Keratinocyte (primary cell): ENCODE measurements around the gene TRABD2B. TPM values are rescaled to one million over a fixed set of nuclear protein-coding genes. Genes with fewer than 3 reads are reported as not detected.

Experiments used
- DNase-seq: peaks from one replicate; pipeline ENCODE4 v3.0.0-alpha.2; 2011; ENCODE audit warnings: low read depth, missing footprints, low spot score
- FAIRE-seq: peaks from 2 replicates; lab custom pipeline; 2011; peaks lifted over from hg19 to GRCh38; lab: Jason Lieb, UNC
- H2AFZ ChIP-seq: 2 replicates; pipeline ENCODE4 v1.6.0; 2012; ENCODE audit warnings: low read length, control low read depth, inconsistent platforms; ENCODE audit not compliant: control insufficient read depth
- H3K27ac ChIP-seq: 2 replicates; pipeline ENCODE4 v1.5.1; 2011; ENCODE audit warnings: low read length; ENCODE audit not compliant: control insufficient read depth, insufficient read depth
- H3K27me3 ChIP-seq: 3 replicates; pipeline ENCODE4 v1.6.0; 2011; ENCODE audit warnings: low read length; ENCODE audit not compliant: control insufficient read depth, insufficient read depth; ENCODE audit errors: extremely low read depth
- H3K36me3 ChIP-seq, 2 experiments: 2 replicates in 1 of 2; 3 replicates in 1 of 2; pipeline ENCODE4 v1.5.1; 2011; ENCODE audit warnings: low read length in 2 of 2, mild to moderate bottlenecking in 1 of 2; ENCODE audit not compliant: control insufficient read depth in 2 of 2, insufficient read depth in 2 of 2; ENCODE audit errors: extremely low read depth in 1 of 2
- H3K4me1 ChIP-seq: 3 replicates; pipeline ENCODE4 v1.5.1; 2011; ENCODE audit warnings: low read length; ENCODE audit not compliant: control insufficient read depth, insufficient read depth; ENCODE audit errors: extremely low read depth
- H3K4me2 ChIP-seq: 3 replicates; pipeline ENCODE4 v1.6.0; 2011; ENCODE audit warnings: low read depth, low read length; ENCODE audit not compliant: control insufficient read depth, insufficient read depth; ENCODE audit errors: extremely low read depth
- H3K4me3 ChIP-seq, 3 experiments: fragments of 200-600 bp in 1 of 3; sonication (generic) in 1 of 3; 2 replicates in 2 of 3; 3 replicates in 1 of 3; pipeline ENCODE4 v1.5.1; 2011 to 2016; ENCODE audit warnings: low read length in 3 of 3, mild to moderate bottlenecking in 3 of 3, control low read depth in 2 of 3, inconsistent platforms in 1 of 3, low read depth in 1 of 3, mixed read lengths in 1 of 3, mixed run types in 1 of 3, moderate library complexity in 1 of 3; ENCODE audit not compliant: control insufficient read depth in 2 of 3, insufficient read depth in 2 of 3; ENCODE audit errors: extremely low read depth in 1 of 3
- H3K79me2 ChIP-seq: 2 replicates; pipeline ENCODE4 v1.6.0; 2012; ENCODE audit warnings: low read length; ENCODE audit not compliant: control insufficient read depth, insufficient read depth
- H3K9ac ChIP-seq: 3 replicates; pipeline ENCODE4 v1.6.0; 2011; ENCODE audit warnings: low read length; ENCODE audit not compliant: control insufficient read depth, insufficient read depth; ENCODE audit errors: extremely low read depth
- H3K9me1 ChIP-seq: 3 replicates; pipeline ENCODE4 v1.6.0; 2011; ENCODE audit warnings: low read length; ENCODE audit not compliant: control insufficient read depth, insufficient read depth; ENCODE audit errors: extremely low read depth
- H3K9me3 ChIP-seq: 2 replicates; pipeline ENCODE4 v1.5.1; 2012; ENCODE audit warnings: low read depth, low read length; ENCODE audit not compliant: control insufficient read depth
- H4K20me1 ChIP-seq: 3 replicates; pipeline ENCODE4 v1.6.0; 2011; ENCODE audit warnings: low read length; ENCODE audit not compliant: control insufficient read depth, insufficient read depth; ENCODE audit errors: extremely low read depth
- CTCF ChIP-seq, 3 experiments: IDR thresholded peaks in 1 of 3; conservative IDR thresholded peaks in 1 of 3; optimal IDR thresholded peaks in 1 of 3; 2 replicates in 2 of 3; 3 replicates in 1 of 3; pipeline versions ENCODE3 to v1.5.1; 2011; ENCODE audit warnings: low read length in 3 of 3, mild to moderate bottlenecking in 3 of 3, moderate library complexity in 2 of 3, control low read depth in 1 of 3, inconsistent platforms in 1 of 3; ENCODE audit not compliant: insufficient read depth in 2 of 3; ENCODE audit errors: extremely low read depth in 1 of 3
- EZH2 ChIP-seq: IDR thresholded peaks from one replicate; pipeline ENCODE4 v1.6.1; 2012; ENCODE audit warnings: inconsistent platforms, mild to moderate bottlenecking, low read length, moderate library complexity
- dilution Hi-C: fragments of 300-500 bp; cut with MboI; formaldehyde crosslinking; loops from one replicate; pipeline ENCODE4 v1.7.0; 2020; ENCODE audit warnings: low sequenced_read_pairs; ENCODE audit not compliant: extremely low pct_ligation_motif_present
- polyA plus RNA-seq, 5 experiments: library from polyadenylated mRNA; depleted of rRNA in 3 of 5; stranded (reverse) in 3 of 5; stranded (forward) in 1 of 5; unstranded in 1 of 5; fragments of >200 nt; gene quantifications; 1 replicate in 1 of 5; 2 replicates in 3 of 5; 3 replicates in 1 of 5; pipeline versions ENCODE4 v1.2.1 to v1.2.3, GENCODE V29; 2011 to 2012; ENCODE audit warnings: missing spikeins in 2 of 5, low read depth in 1 of 5, low replicate concordance in 1 of 5

Gene TRABD2B
- polyA plus RNA-seq, 1 donor (not counting 4 experiments of a cell fraction or from before 2014, with no cell fraction given): 0.13 TPM

DNA sequence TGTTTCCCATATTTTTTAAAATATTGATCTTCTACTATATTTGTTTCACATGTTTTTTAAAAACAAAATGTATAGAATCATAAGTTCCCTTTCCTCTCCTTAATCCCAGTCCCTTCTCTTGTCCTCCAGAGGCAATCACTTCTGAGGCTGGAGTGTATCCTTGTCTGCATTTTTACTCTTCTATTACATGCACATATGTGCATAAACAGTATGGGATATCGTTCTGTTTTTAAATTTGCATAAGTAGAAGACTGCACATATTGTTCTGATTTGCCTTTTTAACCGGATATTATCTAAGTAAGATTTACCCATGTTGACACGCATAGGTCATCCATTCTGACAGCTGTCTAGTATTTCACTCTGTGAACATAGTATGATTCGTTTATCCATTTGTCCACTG is 142.0 kb downstream of the TRABD2B start:
- no peak overlapping the region for H3K27ac ChIP-seq
- dilution Hi-C loops: no loop called here
- peaks cover 15% of the 10 kb centered on the region for H3K4me1 ChIP-seq
- no peak for FAIRE-seq
- H4K20me1 ChIP-seq: no peaks in the 10 kb centered on the region
- H3K9me1 ChIP-seq: no peaks in the 10 kb centered on the region
- DNase-seq: no peak
- H3K9ac ChIP-seq: no peak overlapping the region
- no peak for TF ChIP-seq CTCF (optimal IDR thresholded peaks at IDR 0.05 in 1 of 3, IDR thresholded peaks at IDR 0.05 in 1 of 3, conservative IDR thresholded peaks at IDR 0.05 in 1 of 3; ENCODE audit: extremely low read depth in 1 of 3, insufficient read depth in 2 of 3, low read length in 3 of 3)
- TF ChIP-seq EZH2: no peak
- no peaks in the 10 kb centered on the region for H3K79me2 ChIP-seq
- no peaks in the 10 kb centered on the region for H3K27me3 ChIP-seq
- no peaks in the 10 kb centered on the region for H3K9me3 ChIP-seq
- H3K4me3 ChIP-seq: no peak overlapping the region
- no peak overlapping the region for H2AFZ ChIP-seq
- no peak overlapping the region for H3K4me2 ChIP-seq
- no peaks in the 10 kb centered on the region for H3K36me3 ChIP-seq

DNA sequence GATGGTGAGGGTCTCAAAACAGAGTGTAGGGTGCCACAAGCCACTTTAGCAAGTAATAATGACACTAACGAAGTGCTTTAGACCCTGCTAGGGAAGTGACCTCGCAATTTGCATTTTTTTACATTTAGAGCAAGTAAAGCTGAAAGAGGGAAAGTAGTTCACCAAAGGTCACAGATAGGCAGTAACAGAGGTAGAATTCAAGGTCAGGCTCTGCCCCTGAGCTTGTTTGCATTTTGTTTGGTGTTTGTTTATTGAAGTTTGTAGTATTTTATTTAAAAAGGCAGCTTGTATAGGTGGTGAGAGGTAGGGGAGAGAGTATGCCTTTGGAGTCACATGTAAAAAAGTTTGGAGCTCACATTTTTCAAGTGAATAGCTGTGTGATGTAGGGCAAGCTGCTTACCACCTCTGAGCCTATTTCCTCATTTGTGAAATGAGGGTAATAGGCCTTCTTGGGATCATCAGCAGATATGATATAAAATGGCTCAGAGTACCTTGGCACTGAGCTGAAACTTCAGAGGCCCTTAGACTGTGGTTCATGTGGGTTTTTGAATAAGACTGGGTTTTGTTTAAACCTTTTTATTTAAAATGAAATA is 142.5 kb downstream of the TRABD2B start:
- Histone ChIP-seq H2AFZ (no peak overlapping the region), H3K4me1 (peaks cover 11% of the 10 kb centered on the region), H3K9ac (no peak overlapping the region), H4K20me1 (no peaks in the 10 kb centered on the region), H3K27ac (no peak overlapping the region), H3K9me1 (no peaks in the 10 kb centered on the region), H3K4me3 (no peak overlapping the region), H3K36me3 (no peaks in the 10 kb centered on the region), H3K9me3 (no peaks in the 10 kb centered on the region), H3K4me2 (no peak overlapping the region), H3K27me3 (no peaks in the 10 kb centered on the region), H3K79me2 (no peaks in the 10 kb centered on the region)
- dilution Hi-C loops: no loop called here
- FAIRE-seq: no peak
- TF ChIP-seq CTCF (optimal IDR thresholded peaks at IDR 0.05 in 1 of 3, IDR thresholded peaks at IDR 0.05 in 1 of 3, conservative IDR thresholded peaks at IDR 0.05 in 1 of 3; ENCODE audit: extremely low read depth in 1 of 3, insufficient read depth in 2 of 3, low read length in 3 of 3) (no peak), EZH2 (no peak)
- DNase-seq: no peak
